PC-3 (cell line): Measurements from ENCODE around the gene CYB5D1. TPM values are rescaled to one million over a fixed set of nuclear protein-coding genes. Genes with fewer than 3 reads are reported as not detected.

Experiments used
- ATAC-seq: fragments of 200-7000 bp; cut with Tn5 transposase; 2 replicates; pipeline ENCODE4 v1.9.1; 2020; ENCODE audit warnings: mild to moderate bottlenecking, moderate library complexity
- BruUV-seq: library from RNA; stranded (reverse); fragments of 400-500 nt; replicated peaks from 2 replicates; lab custom pipeline; 2021; lab: Mats Ljungman, UMichigan
- CTCF ChIA-PET: fragments of 300-600 bp; sonication (Branson Sonifier 250); formaldehyde crosslinking; loops from one replicate; lab custom pipeline; 2022; ENCODE audit warnings: antibody characterized with exemption; lab: Charles Lee
- POLR2A ChIA-PET: fragments of 300-600 bp; sonication (Branson Sonifier 250); formaldehyde crosslinking; loops from one replicate; lab custom pipeline; 2022; ENCODE audit warnings: antibody characterized with exemption; ENCODE audit not compliant: unreplicated experiment; lab: Charles Lee
- DNase-seq: peaks from one replicate; pipeline ENCODE4 v3.0.0-alpha.2; 2015
- H2AFZ ChIP-seq: fragments of 300-600 bp; sonication (generic); 2 replicates; pipeline ENCODE4 v1.6.0; 2016; ENCODE audit warnings: antibody characterized with exemption, low read length
- H3F3A ChIP-seq: fragments of 300-600 bp; sonication (generic); one replicate; pipeline ENCODE4 v1.6.0; 2017; ENCODE audit warnings: antibody characterized with exemption, low read length, control low read depth, mild to moderate bottlenecking; ENCODE audit not compliant: unreplicated experiment
- H3K27ac ChIP-seq: fragments of 300-600 bp; sonication (generic); 2 replicates; pipeline ENCODE4 v1.5.1; 2016; ENCODE audit warnings: mild to moderate bottlenecking, low read length
- H3K27me3 ChIP-seq: fragments of 300-600 bp; sonication (generic); 2 replicates; pipeline ENCODE4 v1.6.1; 2016; ENCODE audit warnings: low read length, mixed read lengths
- H3K36me3 ChIP-seq: fragments of 300-600 bp; sonication (generic); 2 replicates; pipeline ENCODE4 v1.6.1; 2016; ENCODE audit warnings: low read depth, mixed run types, low read length, mixed read lengths
- H3K4me1 ChIP-seq: fragments of 300-600 bp; sonication (generic); 2 replicates; pipeline ENCODE4 v1.5.1; 2016; ENCODE audit warnings: low read length; ENCODE audit not compliant: insufficient read depth
- H3K4me2 ChIP-seq: fragments of 300-600 bp; sonication (generic); 2 replicates; pipeline ENCODE4 v1.6.0; 2016; ENCODE audit warnings: low read length
- H3K4me3 ChIP-seq: fragments of 300-600 bp; sonication (generic); 2 replicates; pipeline ENCODE4 v1.5.1; 2016; ENCODE audit warnings: mild to moderate bottlenecking, low read length, mixed read lengths
- H3K79me2 ChIP-seq: fragments of 300-600 bp; sonication (generic); 2 replicates; pipeline ENCODE4 v1.6.1; 2017; ENCODE audit warnings: low read length, mixed read lengths
- H3K9ac ChIP-seq: fragments of 300-600 bp; sonication (generic); 2 replicates; pipeline ENCODE4 v1.6.0; 2016; ENCODE audit warnings: mild to moderate bottlenecking, low read length
- H3K9me2 ChIP-seq: fragments of 300-600 bp; sonication (generic); replicated peaks from 2 replicates; pipeline ENCODE4 v1.6.1; 2016; ENCODE audit warnings: mixed run types, low read length, mixed read lengths
- H3K9me3 ChIP-seq: fragments of 300-600 bp; sonication (generic); 2 replicates; pipeline ENCODE4 v1.6.1; 2016; ENCODE audit warnings: low read length, mixed read lengths
- H4K20me1 ChIP-seq: fragments of 300-600 bp; sonication (generic); 2 replicates; pipeline ENCODE4 v1.6.1; 2016; ENCODE audit warnings: low read length, mixed read lengths
- EZH2 ChIP-seq: fragments of 300-600 bp; sonication (generic); IDR thresholded peaks from one replicate; pipeline ENCODE4 v1.6.1; 2017; ENCODE audit warnings: antibody characterized with exemption, mild to moderate bottlenecking, low read length; ENCODE audit not compliant: unreplicated experiment
- EZH2phosphoT487 ChIP-seq: fragments of 300-600 bp; sonication (generic); IDR thresholded peaks from 2 replicates; pipeline ENCODE4 v1.6.1; 2018; ENCODE audit warnings: mild to moderate bottlenecking, antibody characterized with exemption, low read length, borderline replicate concordance
- intact Hi-C: fragments of 100-400 bp; cut with micrococcal nuclease; formaldehyde crosslinking; loops from 2 replicates; pipeline ENCODE4 v1.9.0; 2023
- total RNA-seq: library from RNA; depleted of rRNA; stranded (reverse); fragments of >200 nt; gene quantifications from 2 replicates; pipeline ENCODE4 v1.2.3, GENCODE V29; 2014
- TF ChIP-seq, protein P1 (sequence below): fragments of 300-600 bp; sonication (generic); conservative IDR thresholded peaks from 2 replicates; pipeline ENCODE4 v1.5.1; 2017; ENCODE audit warnings: antibody characterized with exemption, low read depth, mild to moderate bottlenecking, low read length

The CYB5D1 gene
- total RNA-seq, 1 experiment from 2014 or later, result 23.1 TPM

DNA sequence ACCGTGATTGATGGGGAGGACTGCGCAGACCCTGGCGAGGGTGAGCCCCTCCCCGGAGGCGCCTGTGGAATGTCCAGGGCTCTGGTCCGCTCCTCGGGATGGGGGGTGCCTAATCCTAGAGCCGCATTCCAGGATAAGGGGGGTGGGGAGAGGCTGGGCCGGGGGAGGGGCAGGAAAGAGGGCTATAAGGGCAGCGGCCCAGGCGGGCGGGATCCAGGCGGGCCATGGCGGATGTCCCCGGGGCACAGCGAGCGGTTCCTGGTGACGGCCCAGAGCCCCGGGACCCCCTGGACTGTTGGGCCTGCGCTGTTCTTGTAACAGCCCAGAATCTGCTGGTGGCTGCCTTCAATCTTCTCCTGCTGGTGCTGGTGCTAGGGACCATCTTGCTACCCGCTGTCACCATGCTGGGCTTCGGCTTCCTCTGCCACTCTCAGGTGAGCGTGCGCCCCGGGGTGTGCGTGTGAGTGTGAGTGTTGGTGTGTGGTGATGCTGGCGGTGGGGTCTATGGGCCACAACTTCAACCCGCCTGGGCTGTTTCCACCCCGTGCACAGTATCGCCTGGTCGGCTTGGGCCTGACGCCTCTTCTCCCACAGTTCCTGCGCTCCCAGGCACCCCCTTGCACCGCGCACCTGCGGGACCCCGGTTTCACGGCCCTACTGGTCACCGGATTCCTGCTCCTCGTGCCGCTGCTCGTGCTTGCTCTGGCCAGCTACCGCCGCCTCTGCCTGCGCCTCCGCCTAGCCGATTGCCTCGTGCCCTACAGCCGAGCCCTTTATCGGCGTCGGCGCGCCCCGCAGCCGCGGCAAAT lies 2.7 kb upstream of the CYB5D1 start, which contains the start of gene TMEM88:
Gene TMEM88, plus strand, starts transcription at position 216 of the 809 bp plus-strand sequence. Its CDS starts 9 bp downstream, at position 225.
- CTCF ChIA-PET, result interaction anchor here (0.6 kb wide), 3 partner anchors 30 to 135 kb away, joined by 3 to 4 read pairs (median 4); no protein-coding TSS in a partner anchor

DNA sequence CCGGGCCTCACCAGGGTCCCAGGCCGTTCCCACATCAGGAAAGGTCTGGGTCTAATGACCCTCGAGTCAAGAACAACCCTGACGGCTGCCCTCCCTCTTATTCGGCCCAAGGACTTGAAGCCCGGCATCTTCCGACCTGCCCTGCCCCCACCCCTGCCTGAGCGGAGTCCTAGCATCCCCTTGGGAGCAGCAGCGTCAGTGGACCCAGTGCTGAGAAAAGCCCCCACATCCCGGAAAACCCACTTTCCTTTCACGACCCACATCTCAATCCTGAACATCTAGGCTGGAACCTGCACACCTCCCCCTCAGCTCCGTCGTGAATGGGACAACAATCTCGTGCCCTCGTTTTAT lies 2.2 kb upstream of the CYB5D1 start:
- peaks cover 8% of the 10 kb centered on the region; the same call in 1 of the 2 replicates for H3K36me3 ChIP-seq
- H3K4me1 ChIP-seq, result peaks cover 25% of the 10 kb centered on the region
- H2AFZ ChIP-seq, result no peak overlapping the region
- no TSS peak for BruUV-seq
- CTCF ChIA-PET, result interaction anchor here (0.6 kb wide), 3 partner anchors 31 to 134 kb away, joined by 3 to 4 read pairs (median 4); no protein-coding TSS in a partner anchor
- H3K9ac ChIP-seq, result peak overlapping the region; percentile 94; the same call in 1 of the 2 replicates
- H3K9me3 ChIP-seq, result no peaks in the 10 kb centered on the region
- TF ChIP-seq, protein P1, sequence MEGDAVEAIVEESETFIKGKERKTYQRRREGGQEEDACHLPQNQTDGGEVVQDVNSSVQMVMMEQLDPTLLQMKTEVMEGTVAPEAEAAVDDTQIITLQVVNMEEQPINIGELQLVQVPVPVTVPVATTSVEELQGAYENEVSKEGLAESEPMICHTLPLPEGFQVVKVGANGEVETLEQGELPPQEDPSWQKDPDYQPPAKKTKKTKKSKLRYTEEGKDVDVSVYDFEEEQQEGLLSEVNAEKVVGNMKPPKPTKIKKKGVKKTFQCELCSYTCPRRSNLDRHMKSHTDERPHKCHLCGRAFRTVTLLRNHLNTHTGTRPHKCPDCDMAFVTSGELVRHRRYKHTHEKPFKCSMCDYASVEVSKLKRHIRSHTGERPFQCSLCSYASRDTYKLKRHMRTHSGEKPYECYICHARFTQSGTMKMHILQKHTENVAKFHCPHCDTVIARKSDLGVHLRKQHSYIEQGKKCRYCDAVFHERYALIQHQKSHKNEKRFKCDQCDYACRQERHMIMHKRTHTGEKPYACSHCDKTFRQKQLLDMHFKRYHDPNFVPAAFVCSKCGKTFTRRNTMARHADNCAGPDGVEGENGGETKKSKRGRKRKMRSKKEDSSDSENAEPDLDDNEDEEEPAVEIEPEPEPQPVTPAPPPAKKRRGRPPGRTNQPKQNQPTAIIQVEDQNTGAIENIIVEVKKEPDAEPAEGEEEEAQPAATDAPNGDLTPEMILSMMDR, result no peak
- TF ChIP-seq EZH2, result no peak
- TF ChIP-seq EZH2phosphoT487, result no peak
- H3F3A ChIP-seq, result no peaks in the 10 kb centered on the region
- no peaks in the 10 kb centered on the region for H3K9me2 ChIP-seq
- no peaks in the 10 kb centered on the region for H4K20me1 ChIP-seq
- DNase-seq (no peak), ATAC-seq (no peak)
- intact Hi-C loops, result loop anchor here (2.0 kb wide), 2 partner anchors 13 to 21 kb away; partner anchors contain the start of gene KDM6B
- POLR2A ChIA-PET, result interaction anchor here (0.6 kb wide), 2 partner anchors 121 to 335 kb away, joined by 11 to 17 read pairs; no protein-coding TSS in a partner anchor
- peak overlapping the region; percentile 97 for H3K4me2 ChIP-seq
- peaks cover 46% of the 10 kb centered on the region for H3K79me2 ChIP-seq
- peak overlapping the region; percentile 90 for H3K4me3 ChIP-seq
- no peak overlapping the region for H3K27ac ChIP-seq
- no peaks in the 10 kb centered on the region for H3K27me3 ChIP-seq

More for the DNA sequence above, 2.7 kb upstream of the CYB5D1 start, which contains the start of gene TMEM88:
- H3K27ac ChIP-seq, result no peak within 1 kb of the TSS
- no peaks in the 10 kb centered on the region for H3K27me3 ChIP-seq
- BruUV-seq, result no TSS peak
- intact Hi-C loops, result no loop called here
- H3K9me2 ChIP-seq, result no peaks in the 10 kb centered on the region
- no peaks in the 10 kb centered on the region for H3K9me3 ChIP-seq
- H4K20me1 ChIP-seq, result no peaks in the 10 kb centered on the region
- H2AFZ ChIP-seq, result no peak within 1 kb of the TSS
- peaks cover 8% of the 10 kb centered on the region; the same call in 1 of the 2 replicates for H3K36me3 ChIP-seq
- H3K4me3 ChIP-seq, result peak within 1 kb of the TSS; percentile 90
- POLR2A ChIA-PET, result interaction anchor here (0.6 kb wide), 2 partner anchors 120 to 335 kb away, joined by 11 to 17 read pairs; no protein-coding TSS in a partner anchor
- peak within 1 kb of the TSS; percentile 94 for H3K9ac ChIP-seq
- peaks cover 25% of the 10 kb centered on the region for H3K4me1 ChIP-seq
- peak within 1 kb of the TSS; percentile 97 for H3K4me2 ChIP-seq
- TF ChIP-seq, protein P1, result no peak
- TF ChIP-seq EZH2 (no peak), EZH2phosphoT487 (no peak)
- ATAC-seq (no peak), DNase-seq (no peak)
- H3F3A ChIP-seq, result no peaks in the 10 kb centered on the region
- peaks cover 40% of the 10 kb centered on the region for H3K79me2 ChIP-seq
